ENCODE measurements around the gene ATAT1.

Gene ATAT1

DNA sequence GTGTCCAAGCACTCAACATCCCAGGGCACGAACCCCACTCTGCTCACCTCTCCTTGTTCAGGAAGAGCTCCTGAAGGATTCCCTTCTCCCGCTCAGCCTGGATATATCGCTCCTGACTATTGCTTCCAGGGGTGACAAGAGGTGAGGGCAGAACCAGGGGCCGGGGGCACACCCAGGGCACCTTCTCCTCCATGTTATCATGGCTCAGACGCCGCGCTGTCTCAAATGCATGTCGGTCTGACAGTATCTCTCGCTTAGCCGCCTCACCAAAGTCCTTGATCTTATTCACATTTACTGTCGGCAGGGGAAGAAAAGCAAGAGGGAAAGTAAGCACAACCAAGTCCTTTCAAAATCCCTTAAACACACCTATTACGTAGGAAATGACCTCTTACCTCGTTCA is 22.7 kb upstream of the ATAT1 start:
- TF ChIP-seq ZFP3 (CRISPR knock-in tag; IDR thresholded peaks at IDR 0.05) (no peak), RARB (CRISPR knock-in tag; IDR thresholded peaks at IDR 0.05) (no peak), ISL1 (CRISPR knock-in tag; IDR thresholded peaks at IDR 0.05) (no peak), ARNTL (CRISPR knock-in tag; IDR thresholded peaks at IDR 0.05; ENCODE audit: borderline replicate concordance, low read depth) (no peak), CSDC2 (CRISPR knock-in tag; IDR thresholded peaks at IDR 0.05) (no peak), ZFP30 (CRISPR knock-in tag; IDR thresholded peaks at IDR 0.05) (no peak), BACH2 (CRISPR knock-in tag; IDR thresholded peaks at IDR 0.05; ENCODE audit: borderline replicate concordance) (no peak), ZNF70 (CRISPR knock-in tag; IDR thresholded peaks at IDR 0.05) (no peak)
- TF ChIP-seq, protein P1, sequence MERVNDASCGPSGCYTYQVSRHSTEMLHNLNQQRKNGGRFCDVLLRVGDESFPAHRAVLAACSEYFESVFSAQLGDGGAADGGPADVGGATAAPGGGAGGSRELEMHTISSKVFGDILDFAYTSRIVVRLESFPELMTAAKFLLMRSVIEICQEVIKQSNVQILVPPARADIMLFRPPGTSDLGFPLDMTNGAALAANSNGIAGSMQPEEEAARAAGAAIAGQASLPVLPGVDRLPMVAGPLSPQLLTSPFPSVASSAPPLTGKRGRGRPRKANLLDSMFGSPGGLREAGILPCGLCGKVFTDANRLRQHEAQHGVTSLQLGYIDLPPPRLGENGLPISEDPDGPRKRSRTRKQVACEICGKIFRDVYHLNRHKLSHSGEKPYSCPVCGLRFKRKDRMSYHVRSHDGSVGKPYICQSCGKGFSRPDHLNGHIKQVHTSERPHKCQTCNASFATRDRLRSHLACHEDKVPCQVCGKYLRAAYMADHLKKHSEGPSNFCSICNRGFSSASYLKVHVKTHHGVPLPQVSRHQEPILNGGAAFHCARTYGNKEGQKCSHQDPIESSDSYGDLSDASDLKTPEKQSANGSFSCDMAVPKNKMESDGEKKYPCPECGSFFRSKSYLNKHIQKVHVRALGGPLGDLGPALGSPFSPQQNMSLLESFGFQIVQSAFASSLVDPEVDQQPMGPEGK (CRISPR knock-in tag; IDR thresholded peaks at IDR 0.05; ENCODE audit: borderline replicate concordance), result no peak
- TF ChIP-seq, protein P2, sequence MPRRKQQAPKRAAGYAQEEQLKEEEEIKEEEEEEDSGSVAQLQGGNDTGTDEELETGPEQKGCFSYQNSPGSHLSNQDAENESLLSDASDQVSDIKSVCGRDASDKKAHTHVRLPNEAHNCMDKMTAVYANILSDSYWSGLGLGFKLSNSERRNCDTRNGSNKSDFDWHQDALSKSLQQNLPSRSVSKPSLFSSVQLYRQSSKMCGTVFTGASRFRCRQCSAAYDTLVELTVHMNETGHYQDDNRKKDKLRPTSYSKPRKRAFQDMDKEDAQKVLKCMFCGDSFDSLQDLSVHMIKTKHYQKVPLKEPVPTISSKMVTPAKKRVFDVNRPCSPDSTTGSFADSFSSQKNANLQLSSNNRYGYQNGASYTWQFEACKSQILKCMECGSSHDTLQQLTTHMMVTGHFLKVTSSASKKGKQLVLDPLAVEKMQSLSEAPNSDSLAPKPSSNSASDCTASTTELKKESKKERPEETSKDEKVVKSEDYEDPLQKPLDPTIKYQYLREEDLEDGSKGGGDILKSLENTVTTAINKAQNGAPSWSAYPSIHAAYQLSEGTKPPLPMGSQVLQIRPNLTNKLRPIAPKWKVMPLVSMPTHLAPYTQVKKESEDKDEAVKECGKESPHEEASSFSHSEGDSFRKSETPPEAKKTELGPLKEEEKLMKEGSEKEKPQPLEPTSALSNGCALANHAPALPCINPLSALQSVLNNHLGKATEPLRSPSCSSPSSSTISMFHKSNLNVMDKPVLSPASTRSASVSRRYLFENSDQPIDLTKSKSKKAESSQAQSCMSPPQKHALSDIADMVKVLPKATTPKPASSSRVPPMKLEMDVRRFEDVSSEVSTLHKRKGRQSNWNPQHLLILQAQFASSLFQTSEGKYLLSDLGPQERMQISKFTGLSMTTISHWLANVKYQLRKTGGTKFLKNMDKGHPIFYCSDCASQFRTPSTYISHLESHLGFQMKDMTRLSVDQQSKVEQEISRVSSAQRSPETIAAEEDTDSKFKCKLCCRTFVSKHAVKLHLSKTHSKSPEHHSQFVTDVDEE (CRISPR knock-in tag; IDR thresholded peaks at IDR 0.05), result no peak
- no peak for ATAC-seq

DNA sequence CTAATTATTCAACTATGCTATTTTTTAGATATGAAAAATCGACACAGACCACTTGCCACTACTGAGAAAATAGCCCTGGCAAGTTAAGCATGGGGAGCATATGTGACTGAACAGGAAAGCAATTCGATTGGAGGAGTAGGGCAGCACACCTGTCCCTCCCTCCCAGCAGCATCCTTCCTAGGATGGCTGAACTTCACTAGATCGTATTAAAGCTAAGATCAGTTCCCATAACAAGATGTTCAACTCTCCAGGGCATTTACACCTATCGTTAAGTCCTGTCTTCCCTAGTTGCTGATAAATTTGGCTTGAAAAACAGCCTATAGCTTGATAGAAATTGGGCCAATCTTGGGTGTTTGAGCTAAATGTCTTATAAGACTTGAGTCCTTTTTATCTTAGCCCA is 16.6 kb upstream of the ATAT1 start:
- no peak for ATAC-seq
- TF ChIP-seq, protein P3, sequence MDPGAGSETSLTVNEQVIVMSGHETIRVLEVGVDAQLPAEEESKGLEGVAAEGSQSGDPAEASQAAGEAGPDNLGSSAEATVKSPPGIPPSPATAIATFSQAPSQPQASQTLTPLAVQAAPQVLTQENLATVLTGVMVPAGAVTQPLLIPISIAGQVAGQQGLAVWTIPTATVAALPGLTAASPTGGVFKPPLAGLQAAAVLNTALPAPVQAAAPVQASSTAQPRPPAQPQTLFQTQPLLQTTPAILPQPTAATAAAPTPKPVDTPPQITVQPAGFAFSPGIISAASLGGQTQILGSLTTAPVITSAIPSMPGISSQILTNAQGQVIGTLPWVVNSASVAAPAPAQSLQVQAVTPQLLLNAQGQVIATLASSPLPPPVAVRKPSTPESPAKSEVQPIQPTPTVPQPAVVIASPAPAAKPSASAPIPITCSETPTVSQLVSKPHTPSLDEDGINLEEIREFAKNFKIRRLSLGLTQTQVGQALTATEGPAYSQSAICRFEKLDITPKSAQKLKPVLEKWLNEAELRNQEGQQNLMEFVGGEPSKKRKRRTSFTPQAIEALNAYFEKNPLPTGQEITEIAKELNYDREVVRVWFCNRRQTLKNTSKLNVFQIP (CRISPR knock-in tag; IDR thresholded peaks at IDR 0.05; ENCODE audit: borderline replicate concordance, low read depth), result no peak

DNA sequence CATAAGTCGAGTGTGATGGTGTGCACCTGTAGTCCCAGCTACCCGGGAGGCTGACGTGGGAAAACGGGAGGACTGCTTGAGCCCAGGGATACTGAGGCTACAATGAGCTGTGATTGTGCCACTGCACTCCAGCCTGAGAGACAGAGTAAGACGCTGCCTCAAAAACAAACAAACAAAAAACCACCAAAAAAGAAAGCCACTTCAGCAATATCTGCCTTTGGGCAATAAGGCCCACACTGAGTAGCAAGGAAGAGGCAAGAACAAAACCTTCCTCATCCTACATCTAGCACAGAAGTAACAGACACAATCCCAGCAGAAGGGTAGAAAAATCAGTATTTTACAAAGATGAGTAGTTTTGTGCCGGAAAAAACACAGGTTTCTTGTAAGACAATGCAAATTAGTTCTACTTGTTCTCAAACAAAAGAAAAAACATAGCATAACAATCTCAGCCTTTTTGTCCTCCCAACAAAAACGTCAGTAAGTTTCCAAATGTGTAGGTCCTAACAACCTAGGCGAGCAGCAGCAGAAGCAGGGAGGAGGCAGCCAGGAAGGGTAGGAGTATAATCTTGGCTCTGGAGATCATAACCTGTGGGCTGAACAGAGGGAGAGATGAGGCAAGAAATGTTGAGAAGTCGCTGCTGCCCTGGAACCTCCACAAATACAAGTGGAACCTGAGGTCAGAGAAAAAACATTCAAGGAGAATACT is 15.4 kb upstream of the ATAT1 start:
- ATAC-seq, result no peak
- TF ChIP-seq BACH2 (CRISPR knock-in tag; IDR thresholded peaks at IDR 0.05; ENCODE audit: borderline replicate concordance), result no peak
- TF ChIP-seq ESRRG (CRISPR knock-in tag; IDR thresholded peaks at IDR 0.05), result no peak
- TF ChIP-seq RARB (CRISPR knock-in tag; IDR thresholded peaks at IDR 0.05), result no peak
- TF ChIP-seq PPARA (CRISPR knock-in tag; IDR thresholded peaks at IDR 0.05; ENCODE audit: borderline replicate concordance), result no peak
- no peak for TF ChIP-seq TCF4 (CRISPR knock-in tag; IDR thresholded peaks at IDR 0.05; ENCODE audit: borderline replicate concordance)
- no peak for TF ChIP-seq OSR1 (CRISPR knock-in tag; IDR thresholded peaks at IDR 0.05)
- TF ChIP-seq ARNTL (CRISPR knock-in tag; IDR thresholded peaks at IDR 0.05; ENCODE audit: borderline replicate concordance, low read depth), result no peak
- TF ChIP-seq, protein P3 (CRISPR knock-in tag; IDR thresholded peaks at IDR 0.05; ENCODE audit: borderline replicate concordance, low read depth), result no peak
- TF ChIP-seq ZNF70 (CRISPR knock-in tag; IDR thresholded peaks at IDR 0.05), result no peak
- TF ChIP-seq, protein P2 (CRISPR knock-in tag; IDR thresholded peaks at IDR 0.05), result no peak
- TF ChIP-seq, protein P4, sequence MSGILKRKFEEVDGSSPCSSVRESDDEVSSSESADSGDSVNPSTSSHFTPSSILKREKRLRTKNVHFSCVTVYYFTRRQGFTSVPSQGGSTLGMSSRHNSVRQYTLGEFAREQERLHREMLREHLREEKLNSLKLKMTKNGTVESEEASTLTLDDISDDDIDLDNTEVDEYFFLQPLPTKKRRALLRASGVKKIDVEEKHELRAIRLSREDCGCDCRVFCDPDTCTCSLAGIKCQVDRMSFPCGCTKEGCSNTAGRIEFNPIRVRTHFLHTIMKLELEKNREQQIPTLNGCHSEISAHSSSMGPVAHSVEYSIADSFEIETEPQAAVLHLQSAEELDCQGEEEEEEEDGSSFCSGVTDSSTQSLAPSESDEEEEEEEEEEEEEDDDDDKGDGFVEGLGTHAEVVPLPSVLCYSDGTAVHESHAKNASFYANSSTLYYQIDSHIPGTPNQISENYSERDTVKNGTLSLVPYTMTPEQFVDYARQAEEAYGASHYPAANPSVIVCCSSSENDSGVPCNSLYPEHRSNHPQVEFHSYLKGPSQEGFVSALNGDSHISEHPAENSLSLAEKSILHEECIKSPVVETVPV (CRISPR knock-in tag; IDR thresholded peaks at IDR 0.05), result no peak
- TF ChIP-seq ZC3H10 (CRISPR knock-in tag; IDR thresholded peaks at IDR 0.05), result no peak
- TF ChIP-seq, protein P1 (CRISPR knock-in tag; IDR thresholded peaks at IDR 0.05; ENCODE audit: borderline replicate concordance), result no peak
- TF ChIP-seq SNAI2 (CRISPR knock-in tag; IDR thresholded peaks at IDR 0.05), result no peak
- no peak for TF ChIP-seq CSDC2 (CRISPR knock-in tag; IDR thresholded peaks at IDR 0.05)
- TF ChIP-seq, protein P5, sequence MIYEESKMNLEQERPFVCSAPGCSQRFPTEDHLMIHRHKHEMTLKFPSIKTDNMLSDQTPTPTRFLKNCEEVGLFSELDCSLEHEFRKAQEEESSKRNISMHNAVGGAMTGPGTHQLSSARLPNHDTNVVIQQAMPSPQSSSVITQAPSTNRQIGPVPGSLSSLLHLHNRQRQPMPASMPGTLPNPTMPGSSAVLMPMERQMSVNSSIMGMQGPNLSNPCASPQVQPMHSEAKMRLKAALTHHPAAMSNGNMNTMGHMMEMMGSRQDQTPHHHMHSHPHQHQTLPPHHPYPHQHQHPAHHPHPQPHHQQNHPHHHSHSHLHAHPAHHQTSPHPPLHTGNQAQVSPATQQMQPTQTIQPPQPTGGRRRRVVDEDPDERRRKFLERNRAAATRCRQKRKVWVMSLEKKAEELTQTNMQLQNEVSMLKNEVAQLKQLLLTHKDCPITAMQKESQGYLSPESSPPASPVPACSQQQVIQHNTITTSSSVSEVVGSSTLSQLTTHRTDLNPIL (CRISPR knock-in tag; IDR thresholded peaks at IDR 0.05; ENCODE audit: low read depth), result no peak
- TF ChIP-seq TOX (CRISPR knock-in tag; IDR thresholded peaks at IDR 0.05; ENCODE audit: borderline replicate concordance), result no peak
- no peak for TF ChIP-seq ZFP30 (CRISPR knock-in tag; IDR thresholded peaks at IDR 0.05)
